Trophoblast cell (in vitro differentiated cells and primary cell): Measurements from ENCODE around the gene C6orf89.

ENCODE experiments used
- DNase-seq, 2 donors: peaks; one replicate each; pipeline ENCODE4 v3.0.0-alpha.2; 2016
- H2AFZ ChIP-seq: 2 replicates; pipeline ENCODE4 v1.6.1; 2013; ENCODE audit warnings: low read length, moderate library complexity, mild to moderate bottlenecking; ENCODE audit not compliant: insufficient read depth, poor library complexity
- H2AK5ac ChIP-seq: 2 replicates; pipeline ENCODE4 v1.6.1; 2013; ENCODE audit warnings: mild to moderate bottlenecking, low read length
- H2BK120ac ChIP-seq: 2 replicates; pipeline ENCODE4 v1.6.1; 2013; ENCODE audit warnings: low read length, mild to moderate bottlenecking, moderate library complexity; ENCODE audit not compliant: insufficient read depth, poor library complexity
- H2BK12ac ChIP-seq: 2 replicates; pipeline ENCODE4 v1.6.1; 2013; ENCODE audit warnings: mild to moderate bottlenecking, low read length, moderate library complexity
- H2BK5ac ChIP-seq: 2 replicates; pipeline ENCODE4 v1.6.1; 2013; ENCODE audit warnings: low read length, low read depth, moderate library complexity, mild to moderate bottlenecking; ENCODE audit not compliant: poor library complexity
- H3K14ac ChIP-seq: 2 replicates; pipeline ENCODE4 v1.6.1; 2013; ENCODE audit warnings: mild to moderate bottlenecking, low read length
- H3K18ac ChIP-seq: 2 replicates; pipeline ENCODE4 v1.6.1; 2013; ENCODE audit warnings: mild to moderate bottlenecking, low read length
- H3K23ac ChIP-seq: 2 replicates; pipeline ENCODE4 v1.6.1; 2013; ENCODE audit warnings: low read length
- H3K27ac ChIP-seq: 2 replicates; pipeline ENCODE4 v1.5.1; 2013; ENCODE audit warnings: low read depth, mild to moderate bottlenecking, inconsistent platforms, low read length, moderate library complexity
- H3K27me3 ChIP-seq: 2 replicates; pipeline ENCODE4 v1.6.1; 2013; ENCODE audit warnings: inconsistent platforms, mild to moderate bottlenecking, low read length, moderate library complexity; ENCODE audit not compliant: insufficient read depth
- H3K36me3 ChIP-seq, 2 experiments: 1 replicate in 1 of 2; 2 replicates in 1 of 2; pipeline ENCODE4 v1.6.1; 2013; ENCODE audit warnings: low read length in 2 of 2, mild to moderate bottlenecking in 2 of 2, moderate library complexity in 1 of 2; ENCODE audit not compliant: insufficient read depth in 2 of 2, control insufficient read depth in 1 of 2
- H3K4ac ChIP-seq: 2 replicates; pipeline ENCODE4 v1.6.1; 2013; ENCODE audit warnings: low read depth, mild to moderate bottlenecking, low read length, moderate library complexity
- H3K4me1 ChIP-seq, 2 experiments: 1 replicate in 1 of 2; 2 replicates in 1 of 2; pipeline ENCODE4 v1.6.1; 2013; ENCODE audit warnings: low read length in 2 of 2, mild to moderate bottlenecking in 2 of 2, moderate library complexity in 1 of 2; ENCODE audit not compliant: insufficient read depth in 2 of 2, control insufficient read depth in 1 of 2
- H3K4me2 ChIP-seq: 2 replicates; pipeline ENCODE4 v1.6.1; 2013; ENCODE audit warnings: inconsistent platforms, mild to moderate bottlenecking, low read length, moderate library complexity
- H3K4me3 ChIP-seq: 2 replicates; pipeline ENCODE4 v1.5.1; 2013; ENCODE audit warnings: mild to moderate bottlenecking, low read depth, low read length, inconsistent platforms
- H3K79me1 ChIP-seq: one replicate; pipeline ENCODE4 v1.6.1; 2013; ENCODE audit warnings: low read length
- H3K79me2 ChIP-seq: 2 replicates; pipeline ENCODE4 v1.6.1; 2013; ENCODE audit warnings: low read length, mild to moderate bottlenecking; ENCODE audit not compliant: control insufficient read depth, insufficient read depth, poor library complexity
- H3K9ac ChIP-seq: 2 replicates; pipeline ENCODE4 v1.6.1; 2013; ENCODE audit warnings: mild to moderate bottlenecking, low read length
- H3K9me3 ChIP-seq: 2 replicates; pipeline ENCODE4 v1.6.1; 2013; ENCODE audit warnings: low read depth, mild to moderate bottlenecking, control low read depth, inconsistent platforms, low read length; ENCODE audit not compliant: insufficient read depth
- H4K12ac ChIP-seq: 2 replicates; pipeline ENCODE4 v1.6.1; 2013; ENCODE audit warnings: low read depth, mild to moderate bottlenecking, low read length, moderate library complexity
- H4K8ac ChIP-seq: 2 replicates; pipeline ENCODE4 v1.6.1; 2013; ENCODE audit warnings: low read depth, mild to moderate bottlenecking, low read length, moderate library complexity
- H4K91ac ChIP-seq: one replicate; pipeline ENCODE4 v1.6.1; 2013; ENCODE audit warnings: low read depth, mild to moderate bottlenecking, low read length, moderate library complexity
- WGBS: extraction: QIAGEN DNeasy Blood & Tissue Kit; methylation state at CpG from one replicate; pipeline ENCODE4 v1.1.7; 2013; ENCODE audit warnings: missing lambda C conversion rate; ENCODE audit not compliant: insufficient read length, insufficient coverage; ENCODE audit errors: extremely low coverage; 5-methylcytosine and 5-hydroxymethylcytosine counted together

The C6orf89 gene

DNA sequence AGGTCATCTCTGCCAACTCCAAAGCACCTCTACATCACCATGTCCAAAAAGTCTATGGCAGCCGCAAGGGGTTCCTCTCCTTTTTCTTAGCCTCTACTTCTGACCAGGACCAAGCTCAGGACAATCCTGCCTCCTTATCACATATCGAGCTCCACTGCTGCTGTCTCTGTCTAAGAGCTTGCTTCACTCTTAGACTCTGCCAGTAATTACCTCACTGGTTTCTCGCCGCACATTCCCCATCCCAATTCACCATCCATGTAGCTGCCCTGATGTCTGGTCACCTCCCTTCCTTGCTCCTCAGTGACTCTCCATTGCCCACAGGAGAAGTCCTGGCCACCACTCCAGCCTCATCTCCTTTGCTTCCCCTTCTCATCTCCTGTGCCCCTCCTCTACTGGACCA, 44.7 kb downstream of the C6orf89 start:
- H4K91ac ChIP-seq: no peak overlapping the region
- H3K27ac ChIP-seq: no peak overlapping the region
- H3K4me1 ChIP-seq: no peaks in the 10 kb centered on the region
- no peak overlapping the region for H2BK120ac ChIP-seq
- no peak overlapping the region for H3K4ac ChIP-seq
- no peaks in the 10 kb centered on the region for H3K27me3 ChIP-seq
- no peak overlapping the region for H4K12ac ChIP-seq
- H4K8ac ChIP-seq: no peak overlapping the region
- H3K9me3 ChIP-seq: no peaks in the 10 kb centered on the region
- no peak overlapping the region for H2AFZ ChIP-seq
- H3K9ac ChIP-seq: no peak overlapping the region
- no CpG with 5 or more reads among the region's 4 CpGs for WGBS
- H3K36me3 ChIP-seq: no peaks in the 10 kb centered on the region
- no peaks in the 10 kb centered on the region for H3K79me2 ChIP-seq
- no peak for DNase-seq
- no peaks in the 10 kb centered on the region for H3K79me1 ChIP-seq
- H3K23ac ChIP-seq: no peak overlapping the region
- H2BK12ac ChIP-seq: no peak overlapping the region
- H3K18ac ChIP-seq: no peak overlapping the region
- no peak overlapping the region for H3K4me3 ChIP-seq
- no peak overlapping the region for H2BK5ac ChIP-seq
- H3K4me2 ChIP-seq: no peak overlapping the region
- no peak overlapping the region for H2AK5ac ChIP-seq
- H3K14ac ChIP-seq: no peak overlapping the region

DNA sequence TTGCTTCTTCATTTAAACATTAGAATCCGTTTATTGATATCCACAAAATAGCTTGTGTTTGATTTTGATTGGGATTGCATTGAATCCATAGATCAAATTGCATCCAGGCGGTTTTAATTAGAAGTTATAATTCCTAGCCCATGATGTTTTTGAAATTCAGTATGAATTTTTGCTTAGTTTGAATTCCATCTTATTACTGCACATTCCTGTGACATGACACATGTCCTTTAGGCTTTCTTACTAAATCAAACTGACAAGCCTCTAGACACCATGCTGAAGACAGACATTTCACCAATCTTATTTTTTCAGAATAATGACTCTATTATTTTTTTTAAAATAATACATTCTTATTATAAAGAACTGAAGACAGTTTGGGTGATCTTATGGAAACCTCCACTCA, 47.4 kb downstream of the C6orf89 start:
- WGBS: no CpG with 5 or more reads among the region's 2 CpGs

DNA sequence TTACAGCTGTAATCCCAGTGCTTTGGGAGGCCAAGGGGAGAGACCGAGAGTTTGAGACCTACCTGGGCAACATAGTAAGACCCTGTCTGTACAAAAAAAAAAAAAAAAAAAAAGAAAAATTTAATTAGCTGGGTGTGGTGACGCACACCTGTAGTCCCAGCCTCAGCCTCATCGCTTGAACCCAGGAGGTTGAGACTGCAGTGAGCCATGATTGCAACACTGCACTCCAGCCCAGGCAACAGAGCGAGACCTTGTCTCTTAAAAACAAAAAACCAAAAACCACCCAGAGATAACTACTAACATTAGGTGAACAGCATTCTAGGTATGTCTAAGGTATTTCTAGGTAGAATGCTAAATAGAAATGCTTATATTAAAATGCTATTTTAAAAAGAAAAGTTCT, 47.8 kb downstream of the C6orf89 start:
- no peaks in the 10 kb centered on the region for H3K79me2 ChIP-seq
- no peak overlapping the region for H2BK5ac ChIP-seq
- H3K27me3 ChIP-seq: no peaks in the 10 kb centered on the region
- no peaks in the 10 kb centered on the region for H3K9me3 ChIP-seq
- H3K36me3 ChIP-seq: no peaks in the 10 kb centered on the region
- H3K4me1 ChIP-seq: peaks cover 0 to 1% of the 10 kb centered on the region in 2 experiments
- H3K79me1 ChIP-seq: no peaks in the 10 kb centered on the region
- no peak overlapping the region for H3K27ac ChIP-seq
- H3K4me2 ChIP-seq: no peak overlapping the region
- no peak overlapping the region for H2AFZ ChIP-seq
- no peak overlapping the region for H4K91ac ChIP-seq
- H2AK5ac ChIP-seq: no peak overlapping the region
- H3K4me3 ChIP-seq: no peak overlapping the region
- H3K23ac ChIP-seq: no peak overlapping the region
- H2BK12ac ChIP-seq: no peak overlapping the region
- no peak overlapping the region for H3K4ac ChIP-seq
- no peak overlapping the region for H4K12ac ChIP-seq
- H3K14ac ChIP-seq: no peak overlapping the region
- no peak overlapping the region for H4K8ac ChIP-seq
- H3K18ac ChIP-seq: no peak overlapping the region
- H2BK120ac ChIP-seq: no peak overlapping the region
- H3K9ac ChIP-seq: no peak overlapping the region
- DNase-seq: peak in 1 of 2 donors; percentile 18
- no CpG with 5 or more reads among the region's 4 CpGs for WGBS

More for the DNA sequence above, 47.4 kb downstream of the C6orf89 start:
- H2AFZ ChIP-seq: no peak overlapping the region
- H3K4me3 ChIP-seq: no peak overlapping the region
- H3K9me3 ChIP-seq: no peaks in the 10 kb centered on the region
- no peaks in the 10 kb centered on the region for H3K36me3 ChIP-seq
- no peak overlapping the region for H3K23ac ChIP-seq
- no peak overlapping the region for H3K9ac ChIP-seq
- H3K27ac ChIP-seq: no peak overlapping the region
- no peaks in the 10 kb centered on the region for H3K79me2 ChIP-seq
- H3K4ac ChIP-seq: no peak overlapping the region
- H3K27me3 ChIP-seq: no peaks in the 10 kb centered on the region
- no peak overlapping the region for H3K18ac ChIP-seq
- H3K14ac ChIP-seq: no peak overlapping the region
- DNase-seq: peak in 1 of 2 donors; percentile 68
- H3K4me1 ChIP-seq: no peaks in the 10 kb centered on the region
- no peak overlapping the region for H3K4me2 ChIP-seq
- no peak overlapping the region for H2AK5ac ChIP-seq
- H2BK12ac ChIP-seq: no peak overlapping the region
- H2BK120ac ChIP-seq: no peak overlapping the region
- no peak overlapping the region for H4K91ac ChIP-seq
- no peak overlapping the region for H2BK5ac ChIP-seq
- H4K12ac ChIP-seq: no peak overlapping the region
- H4K8ac ChIP-seq: no peak overlapping the region
- no peaks in the 10 kb centered on the region for H3K79me1 ChIP-seq

DNA sequence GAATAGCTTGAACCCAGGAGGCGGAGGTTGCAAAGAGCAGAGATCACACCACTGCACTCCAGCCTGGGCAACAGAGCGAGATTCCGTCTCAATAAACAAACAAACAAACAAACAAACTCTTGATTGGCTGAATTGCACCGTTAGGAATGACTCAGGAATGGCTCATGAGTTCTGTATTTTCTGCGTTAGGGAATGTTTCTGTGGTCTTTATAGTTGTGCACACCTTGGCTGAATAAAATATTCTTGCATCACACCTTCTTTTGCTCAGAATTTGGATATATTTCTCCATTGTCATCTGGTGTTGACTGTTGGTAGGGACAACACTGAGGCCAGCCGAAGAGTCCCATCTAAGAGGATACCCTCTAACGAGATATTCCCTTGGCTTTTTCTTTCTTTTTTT, 49.1 kb downstream of the C6orf89 start:
- Histone ChIP-seq H3K4ac (no peak overlapping the region), H3K23ac (no peak overlapping the region), H4K12ac (no peak overlapping the region), H2AK5ac (no peak overlapping the region), H4K91ac (no peak overlapping the region), H4K8ac (no peak overlapping the region), H3K9me3 (no peaks in the 10 kb centered on the region), H2AFZ (no peak overlapping the region), H3K4me3 (no peak overlapping the region), H2BK120ac (no peak overlapping the region), H3K36me3 (no peaks in the 10 kb centered on the region), H3K79me1 (no peaks in the 10 kb centered on the region), H3K4me1 (peaks cover 0 to 2% of the 10 kb centered on the region in 2 experiments), H2BK12ac (no peak overlapping the region), H2BK5ac (no peak overlapping the region), H3K27ac (no peak overlapping the region), H3K4me2 (no peak overlapping the region), H3K9ac (no peak overlapping the region), H3K27me3 (no peaks in the 10 kb centered on the region), H3K18ac (no peak overlapping the region), H3K79me2 (no peaks in the 10 kb centered on the region), H3K14ac (no peak overlapping the region)
- no CpG with 5 or more reads among the region's 7 CpGs for WGBS
- DNase-seq: no peak
